ENCODE data around the gene DUOX2. TPM values are rescaled to one million over a fixed set of nuclear protein-coding genes. Genes with fewer than 3 reads are reported as not detected.

Gene DUOX2
- 1 to 10 TPM in 1 of 9 donors, under 1 TPM in 8; 0.02 to 1.4 (median 0.11) TPM for total RNA-seq
- polyA plus RNA-seq: under 1 TPM; 0.03 to 0.53 TPM
- long read RNA-seq, donor 1: 0 reads
- long read RNA-seq, donor 2: 0 reads
- long read RNA-seq, donor 3: 0 reads

DNA sequence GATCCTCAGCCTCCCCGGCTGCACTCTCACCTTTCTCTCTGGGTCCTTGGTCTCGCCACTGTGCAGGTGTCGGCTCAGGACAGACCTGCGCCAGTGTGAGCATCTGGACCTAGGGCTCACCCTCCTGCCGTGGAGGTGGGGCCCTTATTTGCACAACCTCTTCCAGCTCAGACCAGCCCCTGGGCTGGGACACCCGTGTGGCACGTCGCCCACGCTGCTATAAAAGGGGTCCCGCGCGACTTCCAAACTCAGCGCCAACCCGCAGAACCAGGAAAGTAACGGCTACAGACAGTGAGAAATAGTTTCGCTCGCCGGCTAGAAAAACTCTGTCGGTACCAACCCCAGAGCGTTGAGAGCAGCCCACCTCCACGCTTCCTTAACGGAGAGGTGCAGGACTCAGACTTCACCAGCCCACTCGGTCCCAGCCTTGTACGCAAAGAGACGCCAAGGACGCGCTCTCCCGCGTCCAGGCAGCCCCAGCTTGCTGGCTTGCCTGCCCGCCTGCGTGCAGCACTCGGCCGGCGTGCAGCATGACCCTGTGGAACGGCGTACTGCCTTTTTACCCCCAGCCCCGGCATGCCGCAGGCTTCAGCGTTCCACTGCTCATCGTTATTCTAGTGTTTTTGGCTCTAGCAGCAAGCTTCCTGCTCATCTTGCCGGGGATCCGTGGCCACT is at the start of gene DUOX2, which contains the start of gene DUOXA2:
DUOX2 (minus strand) TSS at position 97 of the 675 bp plus-strand sequence. CDS start 761 bp downstream, outside the sequence.
DUOXA2 (plus strand) TSS at position 251 of the 675 bp plus-strand sequence; CDS start at position 531, 280 bp downstream.
- TF ChIP-seq CTCF (IDR thresholded peaks at IDR 0.05): no peak
- TF ChIP-seq POLR2A (IDR thresholded peaks at IDR 0.05): no peak
- H3K27ac ChIP-seq: no peak within 1 kb of the TSS
- H3K4me3 ChIP-seq: peak within 1 kb of the TSS in 7 of 12 donors; percentile 13 to 29 (median 19)
- DNase-seq (no peak), ATAC-seq (no peak)
- no peaks in the 10 kb centered on the region for H3K36me3 ChIP-seq
- H3K4me1 ChIP-seq: peaks cover 3 to 48% (median 21%) of the 10 kb centered on the region in 12 donors
- 3 to 5% (median 4%) methylated on average over 42 of the region's 42 CpGs for WGBS, 4 donors
- intact Hi-C loops (cut with DNase I): loop anchor here in 3 of 10 donors (10.0 kb wide), 4 partner anchors 49 to 149 kb away; no protein-coding TSS in a partner anchor
- no peaks in the 10 kb centered on the region for H3K9me3 ChIP-seq
- H3K27me3 ChIP-seq: peaks cover 49 to 89% (median 75%) of the 10 kb centered on the region in 9 donors

- no peaks in the 10 kb centered on the region for H3K9me3 ChIP-seq
- intact Hi-C loops (cut with DNase I): loop anchor here in 6 of 10 donors (1.0 to 10.0 kb wide), 9 partner anchors 115 to 451 kb away; a partner anchor contains a TSS
- no peak for ATAC-seq
- peaks cover 0 to 30% (median 14%) of the 10 kb centered on the region in 12 donors for H3K4me1 ChIP-seq
- DNase-seq: no peak
- no peaks in the 10 kb centered on the region for H3K36me3 ChIP-seq
- WGBS, 4 donors: 78 to 87% (median 83%) methylated on average over 9 of the region's 9 CpGs
- H3K27ac ChIP-seq: no peak overlapping the region
- TF ChIP-seq CTCF (IDR thresholded peaks at IDR 0.05): no peak
- no peak overlapping the region for H3K4me3 ChIP-seq
- H3K27me3 ChIP-seq: no peaks in the 10 kb centered on the region
Observed at GRCh38 chr15:45163508-45163856, 49.5 kb upstream of the DUOX2 start.

DNA sequence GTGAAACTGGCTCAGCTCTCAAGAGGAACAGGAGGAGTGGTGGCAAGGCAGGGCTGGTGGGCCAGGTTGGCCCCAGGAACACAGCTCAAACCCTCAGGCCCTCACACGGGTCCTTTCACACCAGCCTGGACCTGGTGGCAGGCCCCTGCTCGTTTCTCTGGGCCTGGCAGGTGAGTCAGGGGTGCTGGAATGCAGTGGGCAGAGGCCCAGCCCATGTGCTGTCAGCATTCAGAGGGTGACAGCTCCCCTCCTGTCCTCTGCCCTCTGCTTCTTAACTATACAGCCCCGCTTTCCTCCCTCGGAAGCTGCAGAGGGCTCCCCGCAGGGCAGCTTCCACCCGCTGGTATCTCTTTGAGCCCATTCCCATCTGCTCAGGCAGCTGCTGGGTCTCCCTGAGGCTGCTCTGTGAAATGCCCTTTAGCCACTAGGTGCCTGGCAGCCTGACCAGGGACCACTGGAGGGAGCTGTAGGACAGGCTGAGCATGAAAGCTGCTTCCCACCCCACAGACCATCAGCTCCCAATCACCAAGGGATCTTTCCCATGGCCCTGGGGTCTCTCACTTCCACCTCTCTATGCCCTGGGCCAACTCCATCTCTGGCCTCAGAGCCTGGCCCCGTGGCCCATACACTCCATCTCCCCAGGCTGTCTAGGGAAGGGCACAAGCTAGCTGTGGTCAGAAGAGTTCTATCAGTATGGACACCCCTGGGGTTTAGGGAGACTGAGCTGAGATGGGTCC is 49.0 kb upstream of the DUOX2 start:
- Histone ChIP-seq H3K9me3 (no peaks in the 10 kb centered on the region), H3K27ac (no peak overlapping the region), H3K27me3 (no peaks in the 10 kb centered on the region), H3K4me1 (peaks cover 0 to 29% (median 14%) of the 10 kb centered on the region in 12 donors), H3K4me3 (no peak overlapping the region), H3K36me3 (no peaks in the 10 kb centered on the region)
- DNase-seq (peak; percentile 77 to 82 (median 80)), ATAC-seq (peak; percentile 53 to 78 (median 69))
- intact Hi-C loops (cut with DNase I): loop anchor here in 6 of 10 donors (1.0 to 10.0 kb wide), 9 partner anchors 116 to 452 kb away; a partner anchor contains a TSS
- 6 to 13% (median 8%) methylated on average over 6 to 7 of the region's 7 CpGs for WGBS, 4 donors
- TF ChIP-seq CTCF (IDR thresholded peaks at IDR 0.05) (peak; percentile 74 to 88 (median 82)), POLR2A (IDR thresholded peaks at IDR 0.05) (no peak)

DNA sequence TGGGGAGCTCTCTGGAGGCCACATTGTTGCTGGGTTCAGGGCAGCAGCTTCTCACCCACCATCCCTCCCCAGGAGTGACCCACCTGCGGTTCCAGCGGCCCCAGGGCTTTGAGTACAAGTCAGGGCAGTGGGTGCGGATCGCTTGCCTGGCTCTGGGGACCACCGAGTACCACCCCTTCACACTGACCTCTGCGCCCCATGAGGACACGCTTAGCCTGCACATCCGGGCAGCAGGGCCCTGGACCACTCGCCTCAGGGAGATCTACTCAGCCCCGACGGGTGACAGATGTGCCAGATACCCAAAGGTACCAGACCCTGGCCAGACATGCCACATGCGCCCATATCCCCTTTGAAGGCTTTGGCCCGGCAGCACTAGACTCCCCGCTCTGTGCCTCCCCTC is 47.7 kb upstream of the DUOX2 start:
- H3K27me3 ChIP-seq: no peaks in the 10 kb centered on the region
- WGBS, 4 donors: 85 to 93% (median 90%) methylated on average over 9 to 14 of the region's 14 CpGs
- no peak for DNase-seq
- intact Hi-C loops (cut with DNase I): loop anchor here in 6 of 10 donors (2.0 to 10.0 kb wide), 7 partner anchors 117 to 453 kb away; a partner anchor contains a TSS
- ATAC-seq: no peak
- H3K4me1 ChIP-seq: peaks cover 0 to 23% (median 11%) of the 10 kb centered on the region in 12 donors
- no peak for TF ChIP-seq POLR2A (IDR thresholded peaks at IDR 0.05)
- TF ChIP-seq CTCF (IDR thresholded peaks at IDR 0.05): no peak
- H3K27ac ChIP-seq: no peak overlapping the region
- no peaks in the 10 kb centered on the region for H3K36me3 ChIP-seq
- no peaks in the 10 kb centered on the region for H3K9me3 ChIP-seq
- no peak overlapping the region for H3K4me3 ChIP-seq

Measured in heart left ventricle (tissue), 16 donors.